Stimulated activated memory B cell treated with anti-CD40 and anti-IgM and Interleukin-4, amounts not matched to agents 10 μg/mL and 1 μg/mL and 100 μg/mL, for 72 hours (primary cell): ENCODE data around the gene SNCA.

ENCODE experiments used
- ATAC-seq: fragments of 150-1000 bp; cut with Tn5 transposase; 2 replicates; pipeline ENCODE4 v1.10.0; 2021
- H3K27ac Mint-ChIP-seq: one replicate; pipeline ENCODE4 v1.8.0; 2022; ENCODE audit warnings: mild to moderate bottlenecking, mixed read lengths
- H3K27me3 Mint-ChIP-seq: one replicate; pipeline ENCODE4 v1.8.0; 2022; ENCODE audit warnings: mixed read lengths
- H3K36me3 Mint-ChIP-seq: one replicate; pipeline ENCODE4 v1.8.0; 2022; ENCODE audit warnings: mixed read lengths
- H3K4me1 Mint-ChIP-seq: one replicate; pipeline ENCODE4 v1.8.0; 2022; ENCODE audit warnings: mixed read lengths
- H3K4me3 Mint-ChIP-seq: one replicate; pipeline ENCODE4 v1.8.0; 2022; ENCODE audit warnings: mild to moderate bottlenecking, moderate library complexity, mixed read lengths
- H3K9me3 Mint-ChIP-seq: one replicate; pipeline ENCODE4 v1.8.0; 2022; ENCODE audit warnings: mixed read lengths

Gene SNCA

DNA sequence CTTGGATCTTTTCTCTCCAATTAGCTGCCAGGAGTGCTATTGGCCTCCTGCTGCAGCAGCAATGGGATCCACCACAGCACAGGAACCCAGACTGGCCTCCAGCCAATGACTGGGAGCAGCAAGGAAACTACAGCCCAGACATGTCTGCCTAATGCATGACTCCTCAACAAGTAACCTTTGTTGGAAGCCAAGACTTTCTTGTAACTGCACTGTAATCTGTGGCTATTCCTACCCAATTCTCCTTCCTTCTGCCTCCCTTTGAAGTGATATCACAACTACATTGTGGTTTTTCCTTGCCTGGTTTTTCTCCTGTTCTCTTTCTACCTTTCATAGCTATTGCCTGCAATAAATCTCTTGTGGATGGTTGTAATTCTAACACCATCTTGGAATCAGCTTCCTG, 39.8 kb downstream of the SNCA start:
- Mint-ChIP-seq H3K9me3 (no peaks in the 10 kb centered on the region), H3K4me3 (no peak overlapping the region), H3K27me3 (no peaks in the 10 kb centered on the region), H3K4me1 (no peaks in the 10 kb centered on the region), H3K36me3 (no peaks in the 10 kb centered on the region), H3K27ac (no peak overlapping the region)
- peak; percentile 29 for ATAC-seq

DNA sequence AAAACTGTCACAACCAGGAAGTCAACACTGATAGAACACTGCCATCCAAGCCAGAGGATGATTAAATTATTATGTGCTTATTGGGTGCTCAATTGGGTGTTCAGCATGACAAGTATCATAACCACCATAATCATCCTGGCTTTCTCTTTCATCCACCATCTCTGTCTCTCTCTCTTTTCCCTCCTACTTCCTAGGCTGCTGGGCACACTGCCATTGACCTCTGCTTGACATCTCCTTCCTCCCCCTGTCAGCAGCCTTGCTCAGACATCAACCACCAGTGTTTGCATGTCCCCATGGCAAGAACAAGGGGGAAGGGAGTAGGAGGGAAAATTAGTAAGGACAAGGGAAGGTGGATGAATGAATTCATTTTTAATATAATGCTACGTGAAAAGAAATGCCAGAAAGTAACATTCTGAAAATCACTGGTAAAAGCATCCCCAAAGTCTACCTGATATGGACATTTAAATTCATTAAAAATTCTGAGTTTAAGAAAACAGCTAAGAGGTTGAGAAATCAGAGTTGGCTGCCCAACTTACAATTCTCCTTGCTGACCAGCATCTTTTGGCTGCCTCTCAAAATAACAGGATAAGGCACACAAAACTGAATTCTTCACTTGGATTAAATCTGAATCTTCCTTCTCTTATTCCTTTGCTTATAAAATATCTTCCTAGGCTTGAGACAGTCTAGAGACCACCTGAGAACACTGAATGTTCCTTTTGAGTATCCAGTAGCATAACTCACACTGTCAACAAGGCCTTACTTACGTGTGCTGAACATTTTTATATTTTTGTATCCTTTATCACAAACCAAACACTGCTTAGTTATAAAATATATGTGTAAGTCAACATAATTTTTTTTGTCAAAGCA, 48.5 kb downstream of the SNCA start:
- H3K27me3 Mint-ChIP-seq, result no peaks in the 10 kb centered on the region
- H3K27ac Mint-ChIP-seq, result no peak overlapping the region
- H3K36me3 Mint-ChIP-seq, result no peaks in the 10 kb centered on the region
- H3K9me3 Mint-ChIP-seq, result peaks cover 4% of the 10 kb centered on the region
- no peaks in the 10 kb centered on the region for H3K4me1 Mint-ChIP-seq
- H3K4me3 Mint-ChIP-seq, result no peak overlapping the region
- no peak for ATAC-seq

DNA sequence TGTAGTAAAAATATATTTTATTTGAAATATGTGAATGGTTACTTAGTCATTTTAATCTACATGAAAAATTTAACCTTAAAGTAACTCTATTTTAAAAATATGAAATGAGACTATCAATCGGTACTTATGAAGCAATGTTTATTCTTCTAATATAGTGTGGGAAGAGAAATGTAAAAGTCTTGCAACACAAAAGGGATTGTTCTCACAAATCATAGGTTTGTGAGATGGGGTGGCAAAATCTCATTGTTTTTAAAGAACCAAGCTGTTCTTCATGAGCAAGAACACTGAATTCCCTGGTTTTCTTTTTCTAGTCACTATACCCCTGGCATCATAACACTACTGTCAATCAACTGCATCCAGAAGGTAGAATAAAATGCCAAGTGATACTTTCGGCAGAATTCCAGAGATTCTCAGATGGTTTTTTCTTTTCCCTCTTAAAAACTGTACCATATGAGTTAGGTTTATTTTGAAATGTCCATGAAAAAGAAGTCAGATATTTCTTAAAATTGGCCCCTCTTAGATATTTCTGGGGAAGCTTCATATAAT, 52.2 kb downstream of the SNCA start:
- ATAC-seq, result no peak
- no peak overlapping the region for H3K4me3 Mint-ChIP-seq
- H3K4me1 Mint-ChIP-seq, result no peaks in the 10 kb centered on the region
- no peaks in the 10 kb centered on the region for H3K9me3 Mint-ChIP-seq
- no peaks in the 10 kb centered on the region for H3K27me3 Mint-ChIP-seq
- H3K27ac Mint-ChIP-seq, result no peak overlapping the region
- H3K36me3 Mint-ChIP-seq, result no peaks in the 10 kb centered on the region

DNA sequence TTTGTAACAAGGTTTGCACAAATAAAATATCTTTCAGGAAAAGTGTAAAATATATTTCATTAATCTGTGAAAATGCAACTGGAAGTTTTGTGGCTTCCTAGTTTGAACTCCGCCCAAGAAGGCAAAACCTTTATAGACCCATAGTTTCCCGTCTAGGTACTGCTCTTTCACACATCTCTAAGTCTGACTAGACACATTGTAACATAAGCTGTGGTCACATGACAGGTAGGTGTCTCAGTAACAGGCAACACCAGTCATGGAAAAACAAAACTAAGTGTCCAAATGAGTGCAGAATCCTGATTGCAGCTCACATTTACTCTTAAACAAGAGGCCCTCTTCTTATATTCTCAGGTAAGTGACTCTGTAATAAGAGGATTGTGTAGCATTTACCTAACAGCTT, 55.6 kb downstream of the SNCA start:
- Mint-ChIP-seq H3K4me3 (no peak overlapping the region), H3K9me3 (peaks cover 10% of the 10 kb centered on the region), H3K27ac (no peak overlapping the region), H3K36me3 (no peaks in the 10 kb centered on the region), H3K27me3 (no peaks in the 10 kb centered on the region), H3K4me1 (no peaks in the 10 kb centered on the region)
- ATAC-seq, result no peak

DNA sequence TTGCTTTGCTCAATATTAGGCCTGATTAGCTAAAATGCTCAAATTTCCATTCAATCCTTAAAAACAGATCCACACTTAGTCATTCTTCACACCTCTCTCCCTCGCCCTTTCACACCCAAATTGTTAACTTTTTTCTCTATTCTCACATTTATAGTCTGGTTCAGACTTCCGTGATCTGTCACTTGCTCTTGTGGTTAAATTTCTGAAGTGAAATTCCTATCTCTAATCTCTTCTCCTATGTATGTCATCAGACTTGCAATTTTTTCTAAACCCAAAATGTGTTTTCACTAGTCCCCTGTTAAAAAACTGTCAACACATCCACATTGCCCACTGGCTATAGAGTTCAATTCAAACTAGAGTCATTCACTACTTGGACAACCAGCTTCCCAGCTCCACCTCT, 63.2 kb downstream of the SNCA start:
- Mint-ChIP-seq H3K27me3 (peaks cover 13% of the 10 kb centered on the region), H3K4me1 (no peaks in the 10 kb centered on the region), H3K4me3 (no peak overlapping the region), H3K27ac (no peak overlapping the region), H3K9me3 (peaks cover 8% of the 10 kb centered on the region), H3K36me3 (no peaks in the 10 kb centered on the region)
- ATAC-seq, result no peak

DNA sequence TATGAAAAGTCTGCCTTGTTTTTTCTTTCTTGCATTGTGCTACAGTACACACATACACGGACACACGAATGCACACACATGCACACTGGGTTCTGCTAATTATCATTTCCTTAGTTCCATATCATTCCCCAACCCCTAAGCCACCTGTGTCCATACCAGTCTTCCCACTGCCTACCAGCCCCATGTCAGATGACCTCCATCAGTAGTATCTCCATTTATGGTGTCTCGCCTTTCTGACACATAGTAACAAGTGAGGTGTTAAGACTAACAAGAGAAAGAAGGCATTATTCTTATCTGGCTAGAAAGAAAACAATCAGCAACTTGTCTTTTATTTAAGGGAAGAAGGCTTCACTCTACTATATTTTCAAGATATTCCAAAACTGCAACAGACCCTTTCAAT, 67.1 kb downstream of the SNCA start:
- ATAC-seq, result no peak
- Mint-ChIP-seq H3K9me3 (no peaks in the 10 kb centered on the region), H3K36me3 (no peaks in the 10 kb centered on the region), H3K4me1 (no peaks in the 10 kb centered on the region), H3K27ac (no peak overlapping the region), H3K27me3 (peaks cover 13% of the 10 kb centered on the region), H3K4me3 (no peak overlapping the region)

DNA sequence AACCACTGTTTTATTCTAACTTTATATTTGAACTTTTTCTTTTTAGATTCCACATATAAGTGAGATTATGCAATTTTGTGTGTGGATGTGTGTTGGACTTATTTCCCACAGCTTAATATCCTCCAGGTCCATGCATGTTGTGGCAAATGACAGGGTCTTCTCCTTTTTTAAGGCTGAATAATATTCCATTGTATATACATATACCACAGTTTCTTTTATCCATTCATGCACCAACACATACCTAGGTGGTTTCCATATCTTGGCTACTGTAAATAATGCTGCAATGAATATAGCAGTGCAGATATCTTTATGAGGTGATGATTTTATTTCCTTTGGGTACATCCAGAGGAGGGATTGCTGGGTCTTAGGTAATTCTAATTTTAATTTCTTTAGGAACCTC, 69.0 kb downstream of the SNCA start:
- Mint-ChIP-seq H3K4me1 (no peaks in the 10 kb centered on the region), H3K9me3 (no peaks in the 10 kb centered on the region), H3K4me3 (no peak overlapping the region), H3K27ac (no peak overlapping the region), H3K36me3 (no peaks in the 10 kb centered on the region), H3K27me3 (no peaks in the 10 kb centered on the region)
- ATAC-seq, result no peak

DNA sequence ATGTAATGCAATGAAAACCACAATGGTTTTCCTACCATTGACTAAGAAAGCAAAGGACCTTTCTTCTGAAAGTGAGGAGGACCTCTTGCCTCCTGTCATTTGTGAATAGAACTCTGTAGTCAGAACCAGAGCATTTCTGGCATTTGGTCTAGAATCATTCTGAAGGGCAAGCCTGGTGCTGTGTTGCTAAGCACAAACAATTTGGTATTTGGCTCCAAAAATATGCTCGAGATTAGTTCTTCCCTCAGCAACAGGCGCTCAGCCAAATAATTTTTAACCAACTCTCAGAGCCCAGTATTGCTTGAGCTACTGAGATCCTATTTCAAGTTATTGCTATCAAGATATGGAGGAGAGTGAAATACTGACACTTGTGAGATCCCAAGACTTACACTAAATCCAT, 71.0 kb downstream of the SNCA start:
- Mint-ChIP-seq H3K27me3 (peaks cover 9% of the 10 kb centered on the region), H3K9me3 (no peaks in the 10 kb centered on the region), H3K27ac (no peak overlapping the region), H3K4me3 (no peak overlapping the region), H3K36me3 (no peaks in the 10 kb centered on the region), H3K4me1 (no peaks in the 10 kb centered on the region)
- no peak for ATAC-seq

DNA sequence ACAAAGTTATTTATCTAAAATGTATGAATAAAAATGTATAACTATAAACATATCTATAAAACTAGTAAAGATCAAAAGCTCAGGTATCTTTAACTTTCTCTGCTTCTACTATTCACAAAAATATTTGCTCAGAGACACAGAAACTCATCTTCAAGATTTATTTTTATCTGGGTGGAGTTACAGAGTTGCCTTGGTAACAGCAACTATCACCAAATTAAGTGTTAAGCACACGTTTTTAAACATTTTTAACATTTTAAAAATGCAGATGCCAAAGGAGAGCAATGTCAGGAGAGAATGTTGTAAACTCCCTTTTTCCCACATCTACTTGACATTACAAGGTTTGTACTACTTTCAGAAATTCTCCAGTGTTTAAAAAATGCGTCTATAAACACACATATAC, 71.4 kb downstream of the SNCA start:
- Mint-ChIP-seq H3K27me3 (peaks cover 9% of the 10 kb centered on the region), H3K36me3 (no peaks in the 10 kb centered on the region), H3K27ac (no peak overlapping the region), H3K9me3 (no peaks in the 10 kb centered on the region), H3K4me3 (no peak overlapping the region), H3K4me1 (no peaks in the 10 kb centered on the region)
- no peak for ATAC-seq

DNA sequence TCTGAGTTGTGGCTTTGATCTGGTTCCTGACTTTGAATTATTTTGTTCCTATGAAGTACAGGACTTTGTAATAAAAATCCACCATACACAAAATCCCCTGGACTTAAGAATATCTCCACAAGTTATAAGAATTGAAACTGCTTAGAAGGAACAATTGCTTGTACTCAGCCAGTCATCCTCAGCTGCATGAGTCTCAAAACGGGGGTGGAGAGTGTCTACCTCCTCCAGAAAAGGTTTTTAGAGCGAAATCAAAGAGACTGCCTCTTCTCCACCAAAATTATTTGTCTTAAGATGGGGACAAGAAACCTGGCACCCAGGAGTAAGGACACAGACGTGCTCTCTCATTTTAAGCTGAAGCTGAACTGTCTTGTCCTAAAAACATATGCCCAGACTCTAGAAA, 74.7 kb downstream of the SNCA start:
- Mint-ChIP-seq H3K4me1 (no peaks in the 10 kb centered on the region), H3K4me3 (no peak overlapping the region), H3K27ac (no peak overlapping the region), H3K36me3 (no peaks in the 10 kb centered on the region), H3K9me3 (no peaks in the 10 kb centered on the region), H3K27me3 (peaks cover 9% of the 10 kb centered on the region)
- ATAC-seq, result no peak

DNA sequence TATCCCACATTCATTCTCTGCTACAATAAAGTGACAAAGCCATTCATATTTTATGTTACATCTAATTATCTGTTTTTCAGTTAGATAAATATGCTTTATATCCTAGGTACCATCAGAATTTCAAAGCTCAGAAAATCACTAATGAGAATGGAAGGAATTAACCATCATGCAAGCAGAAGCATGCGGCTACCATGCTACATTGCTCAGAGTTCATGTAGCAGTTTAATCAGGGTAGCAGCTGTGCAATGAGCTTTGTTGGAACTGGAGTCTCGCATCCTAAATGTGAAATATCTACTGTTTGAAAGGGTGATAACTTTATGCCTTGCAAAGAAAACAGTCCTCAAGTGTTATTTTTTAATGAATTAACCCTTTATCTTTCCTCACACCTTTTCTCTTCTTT, 77.5 kb downstream of the SNCA start:
- no peak overlapping the region for H3K4me3 Mint-ChIP-seq
- ATAC-seq, result no peak

DNA sequence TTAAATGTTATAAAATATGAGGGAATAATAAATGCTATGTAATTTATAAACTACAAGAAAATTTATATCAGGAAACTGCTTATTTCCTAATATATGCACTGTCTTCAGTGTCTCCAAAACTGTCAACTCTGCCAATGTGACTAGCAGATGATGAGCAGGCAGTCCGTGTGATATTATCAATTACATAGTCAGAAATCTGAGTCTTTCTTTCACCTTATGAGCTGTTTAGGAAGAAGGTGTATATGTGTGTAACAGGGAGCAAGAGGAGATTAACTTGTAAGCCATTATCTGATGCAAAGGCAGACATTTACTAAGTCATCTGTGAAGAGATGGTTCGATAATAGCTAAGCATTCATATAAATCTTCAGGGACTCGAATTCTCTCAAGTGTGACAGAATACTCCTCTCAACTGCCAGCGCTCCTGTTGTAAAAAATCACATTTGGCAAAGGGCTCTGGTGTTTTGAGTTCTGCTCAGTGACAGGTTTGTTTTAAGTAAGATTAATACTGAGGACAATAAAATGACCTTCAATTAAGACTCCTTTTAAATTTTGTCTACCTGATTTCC, 79.7 kb downstream of the SNCA start:
- peaks cover 9% of the 10 kb centered on the region for H3K27me3 Mint-ChIP-seq
- H3K27ac Mint-ChIP-seq, result no peak overlapping the region
- H3K9me3 Mint-ChIP-seq, result no peaks in the 10 kb centered on the region
- ATAC-seq, result no peak
- no peaks in the 10 kb centered on the region for H3K36me3 Mint-ChIP-seq
- no peaks in the 10 kb centered on the region for H3K4me1 Mint-ChIP-seq
- H3K4me3 Mint-ChIP-seq, result no peak overlapping the region

More for the DNA sequence above, 77.5 kb downstream of the SNCA start:
- H3K27ac Mint-ChIP-seq, result no peak overlapping the region
- no peaks in the 10 kb centered on the region for H3K36me3 Mint-ChIP-seq
- H3K9me3 Mint-ChIP-seq, result no peaks in the 10 kb centered on the region
- H3K4me1 Mint-ChIP-seq, result no peaks in the 10 kb centered on the region
- peaks cover 9% of the 10 kb centered on the region for H3K27me3 Mint-ChIP-seq

DNA sequence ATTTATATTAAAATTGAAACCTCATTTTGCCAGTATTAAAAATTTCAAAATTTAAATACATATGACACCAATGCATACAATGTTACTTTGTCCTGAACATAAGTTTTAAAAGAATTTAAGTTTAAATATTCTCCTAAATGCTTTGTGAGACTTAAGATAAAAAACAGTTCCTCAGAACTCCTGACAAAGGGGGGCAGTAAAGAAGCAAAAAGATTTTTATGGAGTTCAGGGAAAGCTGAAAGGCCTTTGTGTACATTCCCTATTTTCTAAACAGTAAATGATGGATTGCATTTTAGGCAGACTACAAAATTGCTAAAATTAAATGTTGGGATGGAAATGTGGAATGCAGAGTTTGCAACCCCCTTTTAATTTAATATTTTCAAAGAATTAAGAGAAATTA, 81.7 kb downstream of the SNCA start:
- Mint-ChIP-seq H3K27ac (no peak overlapping the region), H3K9me3 (no peaks in the 10 kb centered on the region), H3K27me3 (no peaks in the 10 kb centered on the region), H3K4me1 (no peaks in the 10 kb centered on the region), H3K4me3 (no peak overlapping the region), H3K36me3 (no peaks in the 10 kb centered on the region)
- no peak for ATAC-seq

DNA sequence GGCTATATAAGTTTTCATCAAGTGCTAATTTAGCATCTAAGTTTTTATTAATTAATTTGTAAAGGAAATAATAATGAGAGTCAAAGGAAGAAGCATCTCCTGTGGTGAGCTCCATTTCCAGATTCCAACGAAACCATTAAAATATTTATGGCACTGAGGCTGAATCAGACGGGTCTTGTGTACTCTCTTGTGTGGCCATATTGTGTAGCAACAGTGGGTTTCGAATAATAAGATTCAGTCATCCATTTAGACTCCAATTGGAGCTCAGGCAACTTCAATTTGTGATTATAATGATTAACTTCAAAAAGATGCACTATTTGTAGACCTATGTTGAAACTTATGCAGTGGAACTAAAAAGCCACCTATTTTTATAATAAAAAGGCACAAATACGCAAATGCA, 82.4 kb downstream of the SNCA start:
- no peak for ATAC-seq
- Mint-ChIP-seq H3K36me3 (no peaks in the 10 kb centered on the region), H3K4me1 (no peaks in the 10 kb centered on the region), H3K4me3 (no peak overlapping the region), H3K27ac (no peak overlapping the region), H3K27me3 (no peaks in the 10 kb centered on the region), H3K9me3 (no peaks in the 10 kb centered on the region)

DNA sequence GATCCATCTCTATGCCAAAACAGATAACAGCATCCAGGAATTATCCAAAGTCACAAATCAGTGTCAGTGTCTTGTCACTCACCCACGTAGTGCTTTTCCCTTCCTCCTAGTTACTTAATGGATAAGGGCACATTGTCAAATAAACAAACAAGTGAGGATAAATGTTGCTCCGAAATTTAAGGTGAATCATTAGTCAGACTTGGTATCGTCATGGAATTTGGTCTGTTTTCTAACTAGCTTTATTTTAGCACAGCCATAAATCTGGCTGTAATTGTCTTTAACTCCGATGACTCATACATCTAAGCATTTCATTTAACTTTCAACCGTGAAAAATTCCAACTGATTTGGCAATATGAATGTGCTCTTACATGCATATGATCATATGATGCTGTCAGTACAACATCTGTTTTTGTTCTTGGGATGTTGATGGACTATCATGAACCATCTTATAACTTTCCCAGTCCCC, 83.3 kb downstream of the SNCA start:
- no peaks in the 10 kb centered on the region for H3K36me3 Mint-ChIP-seq
- H3K4me3 Mint-ChIP-seq, result no peak overlapping the region
- H3K4me1 Mint-ChIP-seq, result no peaks in the 10 kb centered on the region
- no peak overlapping the region for H3K27ac Mint-ChIP-seq
- no peaks in the 10 kb centered on the region for H3K9me3 Mint-ChIP-seq
- H3K27me3 Mint-ChIP-seq, result no peaks in the 10 kb centered on the region
- no peak for ATAC-seq
